ENCODE data around the gene OAS3.
"Not testable (repeated sequence)": the region's sequence is repeated elsewhere in the genome, so short reads cannot be mapped to it uniquely, and the experiment has no call there.

Gene OAS3

GRCh38 chr12:112987561-112987960 is 49.3 kb downstream of the OAS3 start:
- ChIA-PET CTCF (no interaction called here), POLR2A (no interaction called here)
- no peak for DNase-seq (ENCODE audit: extremely low spot score)
- no peak for TF ChIP-seq ARNT (IDR thresholded peaks at IDR 0.05)
- TF ChIP-seq HDGF (IDR thresholded peaks at IDR 0.05; ENCODE audit: borderline replicate concordance): no peak
- no peak for TF ChIP-seq SP1 (IDR thresholded peaks at IDR 0.05)
- TF ChIP-seq SUZ12 (IDR thresholded peaks at IDR 0.05): no peak
- TF ChIP-seq ZNF384 (IDR thresholded peaks at IDR 0.05): no peak
- no peak for TF ChIP-seq L3MBTL2 (conservative IDR thresholded peaks at IDR 0.05)
- no peak for TF ChIP-seq FOXM1 (IDR thresholded peaks at IDR 0.05; ENCODE audit: borderline replicate concordance)
- TF ChIP-seq BHLHE40 (IDR thresholded peaks at IDR 0.05; ENCODE audit: borderline replicate concordance): no peak
- no peak for TF ChIP-seq TARDBP (IDR thresholded peaks at IDR 0.05)
- no peak for TF ChIP-seq ELF4 (IDR thresholded peaks at IDR 0.05)
- no peak for TF ChIP-seq FOXK2 (IDR thresholded peaks at IDR 0.05)
- TF ChIP-seq NFRKB (IDR thresholded peaks at IDR 0.05): no peak
- TF ChIP-seq LEF1 (IDR thresholded peaks at IDR 0.05; ENCODE audit: borderline replicate concordance): no peak
- TF ChIP-seq PKNOX1 (IDR thresholded peaks at IDR 0.05): no peak
- TF ChIP-seq CTBP1 (IDR thresholded peaks at IDR 0.05; ENCODE audit: borderline replicate concordance): no peak

GRCh38 chr12:112988224-112988623 is 50.0 kb downstream of the OAS3 start:
- no peak for DNase-seq (ENCODE audit: extremely low spot score)
- POLR2A ChIA-PET: no interaction called here
- TF ChIP-seq ZNF384 (IDR thresholded peaks at IDR 0.05) (no peak), ELF4 (IDR thresholded peaks at IDR 0.05) (no peak), PKNOX1 (IDR thresholded peaks at IDR 0.05) (no peak), SP1 (IDR thresholded peaks at IDR 0.05) (no peak), LEF1 (IDR thresholded peaks at IDR 0.05; ENCODE audit: borderline replicate concordance) (no peak), CTBP1 (IDR thresholded peaks at IDR 0.05; ENCODE audit: borderline replicate concordance) (no peak), NFRKB (IDR thresholded peaks at IDR 0.05) (no peak)
- CTCF ChIA-PET: no interaction called here

GRCh38 chr12:112988823-112989385 is 50.6 kb downstream of the OAS3 start:
- POLR2A ChIA-PET; CTCF ChIA-PET; DNase-seq (ENCODE audit: extremely low spot score): not testable (repeated sequence)

- ChIA-PET CTCF (no interaction called here), POLR2A (no interaction called here)
- no peak for TF ChIP-seq SP1 (IDR thresholded peaks at IDR 0.05)
- no peak for TF ChIP-seq ELF4 (IDR thresholded peaks at IDR 0.05)
- no peak for TF ChIP-seq CTBP1 (IDR thresholded peaks at IDR 0.05; ENCODE audit: borderline replicate concordance)
- no peak for TF ChIP-seq ZNF384 (IDR thresholded peaks at IDR 0.05)
- no peak for TF ChIP-seq PKNOX1 (IDR thresholded peaks at IDR 0.05)
- TF ChIP-seq L3MBTL2 (conservative IDR thresholded peaks at IDR 0.05): no peak
- TF ChIP-seq TARDBP (IDR thresholded peaks at IDR 0.05): no peak
- TF ChIP-seq FOXK2 (IDR thresholded peaks at IDR 0.05): no peak
- no peak for TF ChIP-seq NFRKB (IDR thresholded peaks at IDR 0.05)
- TF ChIP-seq FOXA1 (IDR thresholded peaks at IDR 0.05): no peak
- no peak for TF ChIP-seq FOXM1 (IDR thresholded peaks at IDR 0.05; ENCODE audit: borderline replicate concordance)
- TF ChIP-seq LEF1 (IDR thresholded peaks at IDR 0.05; ENCODE audit: borderline replicate concordance): no peak
- TF ChIP-seq SUZ12 (IDR thresholded peaks at IDR 0.05): no peak
- TF ChIP-seq ARNT (IDR thresholded peaks at IDR 0.05): no peak
- no peak for TF ChIP-seq BHLHE40 (IDR thresholded peaks at IDR 0.05; ENCODE audit: borderline replicate concordance)
- TF ChIP-seq HDGF (IDR thresholded peaks at IDR 0.05; ENCODE audit: borderline replicate concordance): no peak
- no peak for DNase-seq (ENCODE audit: extremely low spot score)
Measured at GRCh38 chr12:112989806-112990205, 51.5 kb downstream of the OAS3 start.

- ChIA-PET POLR2A (no interaction called here), CTCF (interaction anchor here (0.6 to 1.3 kb wide), 11 partner anchors 14 to 182 kb away, joined by 3 to 11 read pairs (median 4); no protein-coding TSS in a partner anchor)
- TF ChIP-seq PKNOX1 (IDR thresholded peaks at IDR 0.05) (no peak), L3MBTL2 (conservative IDR thresholded peaks at IDR 0.05) (no peak), ELF4 (IDR thresholded peaks at IDR 0.05) (no peak), ZNF384 (IDR thresholded peaks at IDR 0.05) (no peak)
- DNase-seq (ENCODE audit: extremely low spot score): peak; percentile 69
Measured at GRCh38 chr12:112992541-112993398, 54.5 kb downstream of the OAS3 start.

GRCh38 chr12:112995008-112995407 is 56.7 kb downstream of the OAS3 start:
- CTCF ChIA-PET: interaction anchor here (0.7 kb wide), 1 partner anchor 24 kb away, joined by 3 read pairs; no protein-coding TSS in a partner anchor
- TF ChIP-seq CTBP1 (IDR thresholded peaks at IDR 0.05; ENCODE audit: borderline replicate concordance): no peak
- no peak for TF ChIP-seq FOXM1 (IDR thresholded peaks at IDR 0.05; ENCODE audit: borderline replicate concordance)
- TF ChIP-seq BHLHE40 (IDR thresholded peaks at IDR 0.05; ENCODE audit: borderline replicate concordance): no peak
- TF ChIP-seq FOXK2 (IDR thresholded peaks at IDR 0.05): no peak

More at GRCh38 chr12:112995008-112995407, 56.7 kb downstream of the OAS3 start:
- DNase-seq (ENCODE audit: extremely low spot score): no peak
- POLR2A ChIA-PET: no interaction called here

All from HEK293T (cell line).